ENCODE data around the gene PKN1. TPM values are rescaled to one million over a fixed set of nuclear protein-coding genes. Genes with fewer than 3 reads are reported as not detected.

PKN1 gene
- total and polyA plus RNA-seq, 9 of the 15 experiments (the other 6 are each of a cell fraction or from before 2014, with no cell fraction given): 0.30 to 228 (median 77.5) TPM

- TF ChIP-seq TAF15 (IDR thresholded peaks at IDR 0.05; ENCODE audit: low read depth, low read length) (no peak), IRF1 (CRISPR knock-in tag; IDR thresholded peaks at IDR 0.05; ENCODE audit: borderline replicate concordance) (no peak), EHMT2 (IDR thresholded peaks at IDR 0.05) (no peak), ZBTB12 (CRISPR knock-in tag; IDR thresholded peaks at IDR 0.05) (peak; percentile 77), NBN (IDR thresholded peaks at IDR 0.05; ENCODE audit: low read depth) (peak; percentile 67; the same call in 1 of the 2 replicates), NCOA1 (IDR thresholded peaks at IDR 0.05; ENCODE audit: low read depth) (peak; percentile 47; the same call in 1 of the 2 replicates), MCM7 (IDR thresholded peaks at IDR 0.05) (no peak), PRDM10 (IDR thresholded peaks at IDR 0.05; ENCODE audit: partially characterized antibody) (no peak), CUX1 (CRISPR knock-in tag; IDR thresholded peaks at IDR 0.05) (no peak), PURB (CRISPR knock-in tag; IDR thresholded peaks at IDR 0.05; ENCODE audit: low read depth) (no peak), ASH1L (IDR thresholded peaks at IDR 0.05; ENCODE audit: borderline replicate concordance, low read depth, partially characterized antibody) (no peak), THAP12 (CRISPR knock-in tag; IDR thresholded peaks at IDR 0.05) (no peak), MAFF (IDR thresholded peaks at IDR 0.05; ENCODE audit: low read length) (no peak), PHF8 (IDR thresholded peaks at IDR 0.05; ENCODE audit: borderline replicate concordance, low read length) (no peak)
Observed at GRCh38 chr19:14391156-14391821, 41.8 kb upstream of the PKN1 start (continued).
